ENCODE data around the gene GAL. TPM values are rescaled to one million over a fixed set of nuclear protein-coding genes. Genes with fewer than 3 reads are reported as not detected.

GAL gene
- total and polyA plus RNA-seq, 2 of the 8 experiments (the other 6 are each of a cell fraction or from before 2014, with no cell fraction given) = 81.8 to 233 TPM

GRCh38 chr11:68687986-68688385 lies 3.6 kb downstream of the GAL start (continued):
- TF ChIP-seq CHD7 (IDR thresholded peaks at IDR 0.05; ENCODE audit: insufficient replicate concordance, low read length) = no peak
- TF ChIP-seq YY1 (IDR thresholded peaks at IDR 0.05; ENCODE audit: low read depth, low read length) = no peak
- no peak for TF ChIP-seq SIX5 (IDR thresholded peaks at IDR 0.05; ENCODE audit: low read depth, low read length)
- no peak for TF ChIP-seq POLR2AphosphoS5 (IDR thresholded peaks at IDR 0.05; ENCODE audit: low read depth, low read length)
